Mesothelial cell of epicardium (in vitro differentiated cells): ENCODE data around the gene BMP6. TPM values are rescaled to one million over a fixed set of nuclear protein-coding genes. Genes with fewer than 3 reads are reported as not detected.

Source experiments
- DNase-seq, 2 experiments: peaks; one replicate each; pipeline ENCODE4 v3.0.0; 2021; ENCODE audit warnings: low spot score in 2 of 2; ENCODE audit not compliant: unreplicated experiment in 2 of 2
- H3K27ac Mint-ChIP-seq: 2 replicates; pipeline ENCODE4 v1.8.0; 2021; ENCODE audit warnings: mixed read lengths
- H3K27me3 Mint-ChIP-seq: 2 replicates; pipeline ENCODE4 v1.8.0; 2021; ENCODE audit warnings: low read depth, mixed read lengths
- H3K36me3 Mint-ChIP-seq: 2 replicates; pipeline ENCODE4 v1.8.0; 2021; ENCODE audit warnings: mixed read lengths
- H3K4me1 Mint-ChIP-seq: 2 replicates; pipeline ENCODE4 v1.8.0; 2021; ENCODE audit warnings: mixed read lengths
- H3K4me3 Mint-ChIP-seq: 2 replicates; pipeline ENCODE4 v1.8.0; 2021; ENCODE audit warnings: mild to moderate bottlenecking, moderate library complexity, mixed read lengths
- H3K9me3 Mint-ChIP-seq: 2 replicates; pipeline ENCODE4 v1.8.0; 2021; ENCODE audit warnings: mixed read lengths
- total RNA-seq: library from RNA; stranded (reverse); gene quantifications from 3 replicates; pipeline ENCODE4 v1.2.1, GENCODE V29; 2021
- TF ChIP-seq, protein P1 (sequence below): fragments of 200-600 bp; sonication (generic); IDR thresholded peaks from one replicate; pipeline ENCODE4 v1.5.0; 2021; ENCODE audit warnings: antibody characterized with exemption; ENCODE audit not compliant: unreplicated experiment

The BMP6 gene
- total RNA-seq, 1 donor from 2014 or later, result 3.6 TPM

DNA sequence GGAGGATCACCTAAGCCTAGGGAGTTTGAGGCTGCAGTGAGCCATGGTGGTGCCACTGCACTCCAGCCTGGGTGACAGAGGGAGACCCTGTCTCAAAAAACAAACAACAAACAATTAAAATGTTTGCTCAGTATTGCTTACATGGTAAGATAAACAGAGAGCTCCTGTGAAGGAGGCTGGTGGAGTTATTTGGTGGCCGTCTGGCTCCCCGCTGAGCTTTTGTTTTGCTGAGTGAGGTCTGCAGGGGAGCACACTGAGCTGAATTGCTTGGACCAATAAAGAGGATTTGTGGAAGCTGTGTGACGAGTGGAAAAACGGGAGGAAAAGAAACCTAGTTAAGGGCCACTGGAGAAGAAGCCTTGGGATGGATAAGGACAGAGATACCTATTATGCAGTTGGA is 41.1 kb upstream of the BMP6 start:
- peaks cover 3% of the 10 kb centered on the region for H3K9me3 Mint-ChIP-seq
- H3K27ac Mint-ChIP-seq, result no peak overlapping the region
- H3K27me3 Mint-ChIP-seq, result no peaks in the 10 kb centered on the region
- H3K4me1 Mint-ChIP-seq, result peaks cover 7% of the 10 kb centered on the region
- H3K36me3 Mint-ChIP-seq, result no peaks in the 10 kb centered on the region
- no peak for DNase-seq
- TF ChIP-seq, protein P1, sequence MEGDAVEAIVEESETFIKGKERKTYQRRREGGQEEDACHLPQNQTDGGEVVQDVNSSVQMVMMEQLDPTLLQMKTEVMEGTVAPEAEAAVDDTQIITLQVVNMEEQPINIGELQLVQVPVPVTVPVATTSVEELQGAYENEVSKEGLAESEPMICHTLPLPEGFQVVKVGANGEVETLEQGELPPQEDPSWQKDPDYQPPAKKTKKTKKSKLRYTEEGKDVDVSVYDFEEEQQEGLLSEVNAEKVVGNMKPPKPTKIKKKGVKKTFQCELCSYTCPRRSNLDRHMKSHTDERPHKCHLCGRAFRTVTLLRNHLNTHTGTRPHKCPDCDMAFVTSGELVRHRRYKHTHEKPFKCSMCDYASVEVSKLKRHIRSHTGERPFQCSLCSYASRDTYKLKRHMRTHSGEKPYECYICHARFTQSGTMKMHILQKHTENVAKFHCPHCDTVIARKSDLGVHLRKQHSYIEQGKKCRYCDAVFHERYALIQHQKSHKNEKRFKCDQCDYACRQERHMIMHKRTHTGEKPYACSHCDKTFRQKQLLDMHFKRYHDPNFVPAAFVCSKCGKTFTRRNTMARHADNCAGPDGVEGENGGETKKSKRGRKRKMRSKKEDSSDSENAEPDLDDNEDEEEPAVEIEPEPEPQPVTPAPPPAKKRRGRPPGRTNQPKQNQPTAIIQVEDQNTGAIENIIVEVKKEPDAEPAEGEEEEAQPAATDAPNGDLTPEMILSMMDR, result no peak
- H3K4me3 Mint-ChIP-seq, result no peak overlapping the region

DNA sequence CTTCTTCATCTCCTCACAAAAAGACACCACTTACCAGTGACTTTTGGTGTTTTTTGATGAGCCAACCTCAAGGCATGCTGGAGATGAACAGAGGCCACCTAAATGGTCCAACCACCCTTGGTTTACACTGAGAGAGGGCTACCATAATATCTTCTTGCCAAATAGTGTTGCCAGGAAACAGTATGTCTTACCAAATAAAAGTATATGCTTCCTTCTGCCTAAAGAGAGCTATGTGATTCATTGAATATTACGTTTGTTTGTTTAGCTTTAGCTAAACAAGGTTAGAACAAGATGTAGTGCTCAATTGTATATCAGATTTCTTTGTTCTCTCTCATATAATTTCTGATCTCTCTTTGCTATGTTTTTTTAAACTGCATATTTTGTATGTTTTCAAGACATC is 40.6 kb upstream of the BMP6 start:
- peaks cover 3% of the 10 kb centered on the region for H3K9me3 Mint-ChIP-seq
- no peak overlapping the region for H3K27ac Mint-ChIP-seq
- no peaks in the 10 kb centered on the region for H3K27me3 Mint-ChIP-seq
- H3K36me3 Mint-ChIP-seq, result no peaks in the 10 kb centered on the region
- H3K4me3 Mint-ChIP-seq, result no peak overlapping the region
- TF ChIP-seq, protein P1, result no peak
- DNase-seq, result no peak
- peaks cover 7% of the 10 kb centered on the region for H3K4me1 Mint-ChIP-seq

DNA sequence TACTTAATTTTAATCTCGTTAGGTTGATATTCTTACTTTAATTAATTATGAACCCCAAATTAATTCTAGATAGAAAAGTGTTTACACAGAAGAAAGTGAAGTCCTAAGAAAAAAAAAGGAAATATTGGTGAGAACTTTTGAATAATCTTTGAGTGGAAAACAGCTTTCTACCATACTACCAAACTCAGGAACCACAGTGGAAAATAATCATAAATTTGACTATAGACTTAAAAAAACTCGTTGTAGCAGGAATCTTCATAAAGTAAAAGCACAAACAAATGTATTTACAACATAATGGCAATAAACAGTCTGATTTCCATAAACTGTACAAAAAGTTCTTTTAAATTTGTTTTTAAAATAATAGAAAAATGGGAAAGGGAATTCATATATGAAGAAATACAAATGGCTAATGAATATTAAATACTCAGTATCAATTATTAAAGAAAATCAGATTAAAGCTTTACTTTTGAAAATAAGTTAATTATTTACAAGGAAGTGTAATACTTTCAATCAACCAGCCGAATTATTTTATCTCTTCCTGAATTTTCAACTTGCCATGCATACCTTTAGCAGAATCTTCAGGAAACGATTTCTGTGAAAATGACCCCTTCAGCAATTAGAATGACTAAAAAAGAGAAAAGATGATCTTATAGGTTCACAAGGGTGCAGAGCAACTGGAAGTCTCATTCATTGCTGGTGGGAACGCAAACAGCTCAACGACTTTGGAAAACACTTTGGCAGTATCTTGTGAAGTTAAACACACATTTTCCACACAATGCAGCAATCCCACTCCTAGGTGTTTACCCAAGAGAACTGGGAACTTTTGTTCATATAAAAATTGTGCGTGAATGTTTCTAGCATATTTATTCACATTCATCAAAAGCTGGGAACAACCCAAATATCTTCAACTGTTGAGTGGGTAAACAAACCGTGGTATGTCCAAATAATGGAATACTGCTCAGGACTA is 38.5 kb upstream of the BMP6 start:
- TF ChIP-seq, protein P1, result no peak
- Mint-ChIP-seq H3K4me1 (peaks cover 7% of the 10 kb centered on the region), H3K27me3 (no peaks in the 10 kb centered on the region), H3K27ac (no peak overlapping the region), H3K4me3 (no peak overlapping the region), H3K36me3 (no peaks in the 10 kb centered on the region), H3K9me3 (peaks cover 3% of the 10 kb centered on the region)
- DNase-seq, result no peak

DNA sequence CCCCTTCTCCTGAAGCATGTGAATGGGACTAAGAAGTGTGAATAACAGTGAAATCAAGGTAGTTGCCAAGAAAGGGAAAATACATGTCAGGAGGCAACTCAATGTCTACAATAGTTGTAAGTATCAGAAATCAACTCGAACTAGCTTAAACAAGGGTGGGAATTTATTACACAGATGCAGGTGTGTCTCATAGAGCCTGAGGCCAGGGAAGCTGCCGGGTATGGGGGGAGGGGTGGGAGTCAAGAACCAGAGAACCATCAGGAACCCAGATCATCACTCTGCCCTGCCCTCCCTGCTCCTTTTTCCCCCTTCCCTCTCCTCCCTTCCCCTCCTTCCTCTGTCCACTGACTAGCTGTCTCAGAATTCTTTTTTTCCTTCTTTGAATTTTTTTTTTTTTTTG is 34.9 kb upstream of the BMP6 start:
- Mint-ChIP-seq H3K4me3 (no peak overlapping the region), H3K36me3 (no peaks in the 10 kb centered on the region), H3K27me3 (no peaks in the 10 kb centered on the region), H3K4me1 (peaks cover 8% of the 10 kb centered on the region), H3K9me3 (peaks cover 3% of the 10 kb centered on the region), H3K27ac (no peak overlapping the region)
- TF ChIP-seq, protein P1, result no peak
- DNase-seq, result no peak

DNA sequence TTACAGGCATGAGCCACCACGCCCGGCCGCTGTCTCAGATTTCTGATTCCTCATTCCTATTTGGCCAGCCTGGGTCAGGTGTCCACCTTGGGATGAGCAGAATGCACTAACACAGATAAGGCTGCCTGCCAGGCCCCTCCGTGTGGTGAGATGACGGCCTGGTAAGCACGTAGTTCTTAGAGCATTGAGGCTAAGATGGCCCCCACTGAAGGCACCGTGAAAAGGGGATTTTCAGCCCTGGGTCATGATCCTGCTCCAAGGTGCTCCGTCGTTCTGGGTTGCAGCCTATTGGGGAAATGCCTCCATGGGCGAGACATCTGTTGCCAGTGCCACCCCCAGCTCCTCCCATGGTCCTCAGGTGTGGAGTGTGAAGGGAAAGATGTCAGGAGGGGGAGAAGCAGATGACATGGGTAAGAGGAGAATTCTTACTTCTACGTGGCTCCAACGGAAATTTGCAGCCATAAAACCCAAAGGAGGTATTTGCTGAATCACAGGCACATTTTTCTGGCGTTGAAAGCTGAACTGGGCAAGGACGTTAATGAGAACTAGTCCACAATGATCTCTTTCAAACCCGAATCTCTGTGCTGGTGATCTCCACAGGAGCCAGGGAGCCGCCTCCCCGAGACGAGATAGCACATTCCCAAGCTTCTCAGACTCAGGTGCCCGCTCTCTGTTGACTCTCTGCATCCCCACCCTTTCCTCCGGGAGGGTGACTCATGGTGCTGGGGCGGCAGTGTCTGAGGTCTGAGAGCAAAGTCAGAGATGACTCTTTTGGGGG is 34.0 kb upstream of the BMP6 start:
- DNase-seq, result no peak
- H3K9me3 Mint-ChIP-seq, result peaks cover 3% of the 10 kb centered on the region
- TF ChIP-seq, protein P1, result no peak
- no peaks in the 10 kb centered on the region for H3K36me3 Mint-ChIP-seq
- H3K4me1 Mint-ChIP-seq, result peaks cover 8% of the 10 kb centered on the region
- peak overlapping the region; percentile 28 for H3K4me3 Mint-ChIP-seq
- peak overlapping the region; percentile 24 for H3K27ac Mint-ChIP-seq
- H3K27me3 Mint-ChIP-seq, result no peaks in the 10 kb centered on the region
